Lung (tissue), 12 donors: ENCODE results near the gene HSPD1. TPM values are rescaled to one million over a fixed set of nuclear protein-coding genes. Genes with fewer than 3 reads are reported as not detected.

Source experiments
- ATAC-seq: fragments of 200-7000 bp; cut with Tn5 transposase; one replicate; pipeline ENCODE4 v1.9.1; 2020; ENCODE audit warnings: moderate number of reproducible peaks; ENCODE audit not compliant: insufficient read depth, low FRiP score
- DNase-seq, 3 donors: peaks; one replicate each; pipeline ENCODE4 v3.0.0-alpha.2; 2013 to 2017
- H3K27ac ChIP-seq, 2 donors: one replicate each; pipeline ENCODE4 v1.5.1; 2013; ENCODE audit warnings: mild to moderate bottlenecking in 2 of 2, moderate library complexity in 2 of 2, control low read depth in 1 of 2, inconsistent platforms in 1 of 2, low read depth in 1 of 2, low read length in 1 of 2
- H3K27me3 ChIP-seq, 3 donors: one replicate each; pipeline ENCODE4 v1.5.1; 2013; ENCODE audit warnings: low read length in 2 of 3; ENCODE audit not compliant: control insufficient read depth in 3 of 3, insufficient read depth in 3 of 3
- H3K36me3 ChIP-seq, 4 donors: one replicate each; pipeline ENCODE4 v1.5.1; 2013; ENCODE audit warnings: low read length in 4 of 4, mild to moderate bottlenecking in 1 of 4, moderate library complexity in 1 of 4; ENCODE audit not compliant: control insufficient read depth in 4 of 4, insufficient read depth in 4 of 4
- H3K4me1 ChIP-seq, 5 donors: one replicate each; pipeline ENCODE4 v1.5.1; 2013; ENCODE audit warnings: low read length in 5 of 5, mild to moderate bottlenecking in 2 of 5, moderate library complexity in 1 of 5; ENCODE audit not compliant: control insufficient read depth in 5 of 5, insufficient read depth in 5 of 5
- H3K4me3 ChIP-seq: one replicate; pipeline ENCODE4 v1.5.1; 2013; ENCODE audit warnings: mild to moderate bottlenecking, control low read depth, moderate library complexity
- H3K9ac ChIP-seq, 2 donors: one replicate each; pipeline ENCODE4 v1.5.1; 2013; ENCODE audit warnings: low read length in 2 of 2, control low read depth in 1 of 2; ENCODE audit not compliant: insufficient read depth in 1 of 2
- H3K9me3 ChIP-seq, 4 donors: one replicate each; pipeline ENCODE4 v1.5.1; 2013; ENCODE audit warnings: low read length in 3 of 4, mild to moderate bottlenecking in 1 of 4, moderate library complexity in 1 of 4; ENCODE audit not compliant: control insufficient read depth in 4 of 4, insufficient read depth in 3 of 4
- WGBS, 2 donors: extraction: QIAGEN DNeasy Blood & Tissue Kit; methylation state at CpG; one replicate each; pipeline ENCODE4 v1.1.7; 2013; 5-methylcytosine and 5-hydroxymethylcytosine counted together
- polyA plus RNA-seq, 2 donors: library from polyadenylated mRNA; stranded (reverse); fragments of 200-250 nt; gene quantifications; one replicate each; pipeline ENCODE4 v1.2.1, GENCODE V29; 2013
- total RNA-seq, 2 donors: library from RNA; depleted of rRNA in 1 of 2; stranded (reverse); fragments of >200 nt in 1 of 2; gene quantifications; one replicate each; pipeline ENCODE4 v1.2.1, GENCODE V29; 2014 to 2021
- TF ChIP-seq, protein P1 (sequence below): IDR thresholded peaks from 2 replicates; pipeline ENCODE4 v1.5.1; 2012; ENCODE audit warnings: mild to moderate bottlenecking; ENCODE audit errors: control extremely low read depth, extremely low read depth
- donor health status: control.
- donor health status: control.
- donor health status: Bipolar disorder and iron deficiency.
- donor health status: healthy.
- donor health status: DM: yes; HTN: yes; CAD: no.

HSPD1 gene
- total and polyA plus RNA-seq, 4 donors: 154 to 416 (median 189) TPM

DNA sequence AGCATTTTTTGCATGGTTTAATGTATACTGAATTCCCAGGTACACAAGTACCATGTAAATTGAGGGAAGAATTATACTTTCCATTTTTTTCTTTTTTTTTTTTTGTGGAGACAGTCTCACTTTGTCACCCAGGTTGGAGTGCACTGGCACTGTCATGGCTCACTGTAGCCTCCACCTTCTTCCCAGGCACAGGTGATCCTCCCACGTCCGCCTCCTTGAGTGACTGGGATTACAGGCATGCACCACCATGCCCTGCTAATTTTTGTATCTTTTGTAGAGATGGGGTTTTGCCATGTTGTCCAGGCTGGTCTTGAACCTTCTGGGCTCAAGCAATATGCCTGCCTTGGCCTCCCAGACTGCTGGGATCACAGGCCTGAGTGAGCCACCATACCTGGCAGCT, 4.4 kb upstream of the HSPD1 start:
- TF ChIP-seq, protein P1, sequence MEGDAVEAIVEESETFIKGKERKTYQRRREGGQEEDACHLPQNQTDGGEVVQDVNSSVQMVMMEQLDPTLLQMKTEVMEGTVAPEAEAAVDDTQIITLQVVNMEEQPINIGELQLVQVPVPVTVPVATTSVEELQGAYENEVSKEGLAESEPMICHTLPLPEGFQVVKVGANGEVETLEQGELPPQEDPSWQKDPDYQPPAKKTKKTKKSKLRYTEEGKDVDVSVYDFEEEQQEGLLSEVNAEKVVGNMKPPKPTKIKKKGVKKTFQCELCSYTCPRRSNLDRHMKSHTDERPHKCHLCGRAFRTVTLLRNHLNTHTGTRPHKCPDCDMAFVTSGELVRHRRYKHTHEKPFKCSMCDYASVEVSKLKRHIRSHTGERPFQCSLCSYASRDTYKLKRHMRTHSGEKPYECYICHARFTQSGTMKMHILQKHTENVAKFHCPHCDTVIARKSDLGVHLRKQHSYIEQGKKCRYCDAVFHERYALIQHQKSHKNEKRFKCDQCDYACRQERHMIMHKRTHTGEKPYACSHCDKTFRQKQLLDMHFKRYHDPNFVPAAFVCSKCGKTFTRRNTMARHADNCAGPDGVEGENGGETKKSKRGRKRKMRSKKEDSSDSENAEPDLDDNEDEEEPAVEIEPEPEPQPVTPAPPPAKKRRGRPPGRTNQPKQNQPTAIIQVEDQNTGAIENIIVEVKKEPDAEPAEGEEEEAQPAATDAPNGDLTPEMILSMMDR: no peak
- H3K4me1 ChIP-seq: peaks cover 0 to 8% (median 2%) of the 10 kb centered on the region in 5 donors
- H3K4me3 ChIP-seq: no peak overlapping the region
- H3K9ac ChIP-seq: no peak overlapping the region
- H3K9me3 ChIP-seq: no peaks in the 10 kb centered on the region
- ATAC-seq: no peak
- 96 to 98% methylated on average over 2 of the region's 2 CpGs for WGBS, 2 donors
- no peaks in the 10 kb centered on the region for H3K27me3 ChIP-seq
- no peak for DNase-seq
- no peak overlapping the region for H3K27ac ChIP-seq
- H3K36me3 ChIP-seq: peaks cover 5 to 14% (median 10%) of the 10 kb centered on the region in 4 donors

DNA sequence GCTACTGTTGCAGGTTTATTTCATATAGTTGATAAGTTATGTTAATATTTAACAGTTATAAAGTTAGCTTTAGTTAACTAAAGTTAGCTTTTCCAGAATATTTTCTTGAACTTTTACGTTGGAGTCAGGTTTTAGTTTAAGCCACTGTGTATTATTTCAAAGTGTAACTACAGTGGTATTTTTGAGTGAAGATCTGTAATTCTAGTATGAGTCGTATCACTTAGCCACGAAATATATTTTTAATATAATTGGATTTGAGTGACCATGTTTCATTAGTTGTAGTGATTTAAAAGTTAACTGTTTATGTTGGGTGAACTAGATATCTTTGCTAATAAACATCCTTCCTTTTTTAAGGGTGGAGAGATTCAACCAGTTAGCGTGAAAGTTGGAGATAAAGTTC, 3.0 kb upstream of the HSPD1 start:
- ATAC-seq: no peak
- Histone ChIP-seq H3K9ac (no peak overlapping the region), H3K4me1 (peaks cover 0 to 19% (median 8%) of the 10 kb centered on the region in 5 donors), H3K27ac (no peak overlapping the region), H3K27me3 (no peaks in the 10 kb centered on the region), H3K4me3 (no peak overlapping the region), H3K9me3 (no peaks in the 10 kb centered on the region), H3K36me3 (peaks cover 5 to 20% (median 11%) of the 10 kb centered on the region in 4 donors)
- DNase-seq: no peak
- 82 to 86% methylated on average over 4 of the region's 4 CpGs for WGBS, 2 donors
- TF ChIP-seq, protein P1: no peak

DNA sequence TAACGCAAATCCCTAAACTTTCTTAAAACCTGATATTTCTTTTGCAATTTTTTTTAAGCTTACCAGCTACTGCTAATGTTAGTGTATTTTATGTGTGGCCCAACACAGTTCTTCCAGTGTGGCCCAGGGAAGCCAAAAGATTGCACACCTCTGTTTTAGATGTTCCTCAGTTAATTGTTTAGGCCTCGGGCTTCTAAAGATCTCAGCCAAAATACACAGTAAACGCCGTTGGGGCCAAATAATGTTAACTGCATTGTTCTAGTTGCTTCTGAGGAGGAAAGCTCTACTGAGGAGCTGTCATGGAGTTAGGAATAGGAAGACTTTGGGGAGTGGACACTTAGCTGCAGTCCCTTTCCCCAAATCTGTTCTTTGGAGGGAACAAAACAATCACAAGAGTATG, 2.6 kb upstream of the HSPD1 start:
- Histone ChIP-seq H3K9ac (peak overlapping the region in 1 of 2 donors; percentile 58), H3K4me3 (no peak overlapping the region)
- TF ChIP-seq, protein P1: no peak

More for the DNA sequence above, 2.6 kb upstream of the HSPD1 start:
- H3K9me3 ChIP-seq: no peaks in the 10 kb centered on the region
- H3K4me1 ChIP-seq: peaks cover 0 to 20% (median 10%) of the 10 kb centered on the region in 5 donors
- H3K27ac ChIP-seq: no peak overlapping the region
- no peak for DNase-seq
- H3K27me3 ChIP-seq: no peaks in the 10 kb centered on the region
- WGBS, 2 donors: 59 to 78% methylated on average over 4 of the region's 4 CpGs
- ATAC-seq: no peak
- peaks cover 5 to 23% (median 14%) of the 10 kb centered on the region in 4 donors for H3K36me3 ChIP-seq
